Spleen (tissue), 7 donors: ENCODE measurements around the gene DEAF1.

ENCODE experiments used
- CTCF ChIP-seq, 11 experiments: fragments of 200-600 bp in 7 of 11; fragments of 450-650 bp in 4 of 11; sonication (generic) in 4 of 11; IDR thresholded peaks in 8 of 11; conservative IDR thresholded peaks in 3 of 11; 1 replicate in 7 of 11; 2 replicates in 4 of 11; pipeline versions ENCODE4 v1.4.0 to v1.8.0; 2016 to 2021; ENCODE audit warnings: antibody characterized with exemption in 11 of 11, inconsistent platforms in 4 of 11, mild to moderate bottlenecking in 1 of 11
- POLR2A ChIP-seq, 3 donors: fragments of 450-650 bp; IDR thresholded peaks; one replicate each; pipeline ENCODE4 v1.5.1; 2017; ENCODE audit warnings: antibody characterized with exemption in 3 of 3, mild to moderate bottlenecking in 1 of 3
- POLR2AphosphoS5 ChIP-seq, 3 donors: sonication (generic); formaldehyde crosslinking; IDR thresholded peaks; one replicate each; pipeline ENCODE4 v1.5.1; 2017; ENCODE audit warnings: antibody characterized with exemption in 3 of 3
- donor health status: DM: no; HTN: no; CAD: no; lungs with moderate emphysema.
- donor health status: DM: no; HTN: no; CAD: no.
- donor health status: DM: no; HTN: no; CAD: no.

- TF ChIP-seq CTCF (IDR thresholded peaks at IDR 0.05 in 8 of 11, conservative IDR thresholded peaks at IDR 0.05 in 3 of 11), result no peak
- no peak for TF ChIP-seq POLR2A (IDR thresholded peaks at IDR 0.05)
- TF ChIP-seq POLR2AphosphoS5 (IDR thresholded peaks at IDR 0.05), result peak in 2 of 3 donors; percentile 47 to 62
Observed at GRCh38 chr11:607971-608659, 86.9 kb downstream of the DEAF1 start.
